Liver (tissue), 9 donors: ENCODE results near the gene LRIG1. TPM values are rescaled to one million over a fixed set of nuclear protein-coding genes. Genes with fewer than 3 reads are reported as not detected.

Source experiments
- DNase-seq: peaks from one replicate; pipeline ENCODE4 v3.0.0-alpha.2; 2017; ENCODE audit warnings: low spot score
- H3K27ac ChIP-seq, 2 donors: one replicate each; pipeline ENCODE4 v1.7.0; 2013; ENCODE audit warnings: inconsistent platforms in 2 of 2, low read length in 2 of 2, control low read depth in 1 of 2, low read depth in 1 of 2, mild to moderate bottlenecking in 1 of 2
- H3K27me3 ChIP-seq, 4 donors: one replicate each; pipeline versions ENCODE4 v1.6.1 to v1.7.0; 2013; ENCODE audit warnings: low read length in 3 of 4, inconsistent platforms in 1 of 4, mild to moderate bottlenecking in 1 of 4, moderate library complexity in 1 of 4; ENCODE audit not compliant: control insufficient read depth in 4 of 4, insufficient read depth in 4 of 4
- H3K36me3 ChIP-seq, 4 donors: one replicate each; pipeline versions ENCODE4 v1.6.1 to v1.7.0; 2013; ENCODE audit warnings: low read length in 3 of 4, mild to moderate bottlenecking in 3 of 4, low read depth in 1 of 4, moderate library complexity in 1 of 4; ENCODE audit not compliant: control insufficient read depth in 4 of 4, insufficient read depth in 3 of 4
- H3K4me1 ChIP-seq, 4 donors: one replicate each; pipeline versions ENCODE4 v1.6.1 to v1.7.0; 2013; ENCODE audit warnings: low read length in 3 of 4, mild to moderate bottlenecking in 3 of 4, moderate library complexity in 1 of 4; ENCODE audit not compliant: control insufficient read depth in 4 of 4, insufficient read depth in 4 of 4
- H3K4me3 ChIP-seq, 3 donors: one replicate each; pipeline versions ENCODE4 v1.6.1 to v1.7.0; 2013; ENCODE audit warnings: low read length in 3 of 3, control low read depth in 1 of 3, low read depth in 1 of 3, mild to moderate bottlenecking in 1 of 3
- H3K9ac ChIP-seq, 2 donors: one replicate each; pipeline ENCODE4 v1.7.0; 2013; ENCODE audit warnings: low read length in 2 of 2, mild to moderate bottlenecking in 2 of 2, moderate library complexity in 2 of 2, control low read depth in 1 of 2, low read depth in 1 of 2
- H3K9me3 ChIP-seq, 4 donors: one replicate each; pipeline versions ENCODE4 v1.6.1 to v1.7.0; 2013; ENCODE audit warnings: low read length in 3 of 4; ENCODE audit not compliant: control insufficient read depth in 4 of 4
- CTCF ChIP-seq: fragments of 150-350 bp; IDR thresholded peaks from 2 replicates; pipeline ENCODE4 v1.5.1; 2017; ENCODE audit warnings: improper control_type of control experiment, low read depth, low read length; ENCODE audit not compliant: missing input control
- EGR1 ChIP-seq, 2 donors: IDR thresholded peaks; 2 replicates each; pipeline ENCODE4 v1.6.1; 2016 to 2018; ENCODE audit warnings: antibody characterized with exemption in 2 of 2, low read depth in 2 of 2
- FOXA1 ChIP-seq: IDR thresholded peaks from 2 replicates; pipeline ENCODE4 v1.6.1; 2016; ENCODE audit warnings: antibody characterized with exemption
- FOXA2 ChIP-seq: IDR thresholded peaks from 2 replicates; pipeline ENCODE4 v1.6.1; 2016; ENCODE audit warnings: antibody characterized with exemption
- GABPA ChIP-seq, 2 donors: IDR thresholded peaks in 1 of 2; conservative IDR thresholded peaks in 1 of 2; 2 replicates each; pipeline ENCODE4 v1.6.1; 2016; ENCODE audit warnings: antibody characterized with exemption in 2 of 2, mild to moderate bottlenecking in 1 of 2, moderate library complexity in 1 of 2
- HNF4A ChIP-seq, 2 donors: conservative IDR thresholded peaks; 2 replicates each; pipeline ENCODE4 v1.6.1; 2016; ENCODE audit warnings: antibody characterized with exemption in 2 of 2, mild to moderate bottlenecking in 2 of 2
- HNF4G ChIP-seq: IDR thresholded peaks from 2 replicates; pipeline ENCODE4 v1.6.1; 2016; ENCODE audit warnings: antibody characterized with exemption
- JUND ChIP-seq, 2 donors: IDR thresholded peaks; 2 replicates each; pipeline ENCODE4 v1.6.1; 2016; ENCODE audit warnings: antibody characterized with exemption in 2 of 2
- MAX ChIP-seq: IDR thresholded peaks from 2 replicates; pipeline ENCODE4 v1.6.1; 2016; ENCODE audit warnings: antibody characterized with exemption
- RAD21 ChIP-seq, 2 donors: IDR thresholded peaks; 2 replicates each; pipeline ENCODE4 v1.6.1; 2016; ENCODE audit warnings: antibody characterized with exemption in 2 of 2, mild to moderate bottlenecking in 2 of 2
- REST ChIP-seq: IDR thresholded peaks from 2 replicates; pipeline ENCODE4 v1.6.1; 2016; ENCODE audit warnings: antibody characterized with exemption, mild to moderate bottlenecking
- RXRA ChIP-seq, 2 donors: IDR thresholded peaks; 2 replicates each; pipeline ENCODE4 v1.6.1; 2017 to 2018; ENCODE audit warnings: antibody characterized with exemption in 2 of 2, mild to moderate bottlenecking in 1 of 2
- SP1 ChIP-seq: IDR thresholded peaks from 2 replicates; pipeline ENCODE4 v1.6.1; 2018; ENCODE audit warnings: antibody characterized with exemption, mild to moderate bottlenecking
- TAF1 ChIP-seq: conservative IDR thresholded peaks from 2 replicates; pipeline ENCODE4 v1.6.1; 2016; ENCODE audit warnings: antibody characterized with exemption, mild to moderate bottlenecking
- YY1 ChIP-seq: IDR thresholded peaks from 2 replicates; pipeline ENCODE4 v1.6.1; 2016; ENCODE audit warnings: antibody characterized with exemption, mild to moderate bottlenecking
- ZBTB33 ChIP-seq: IDR thresholded peaks from 2 replicates; pipeline ENCODE4 v1.6.1; 2016; ENCODE audit warnings: antibody characterized with exemption
- WGBS: extraction: QIAGEN DNeasy Blood & Tissue Kit; methylation state at CpG from one replicate; pipeline ENCODE4 v1.1.7; 2013; 5-methylcytosine and 5-hydroxymethylcytosine counted together
- polyA plus RNA-seq, 2 donors: library from polyadenylated mRNA; stranded (reverse) in 1 of 2; unstranded in 1 of 2; fragments of 200-250 nt in 1 of 2; fragments of >200 nt in 1 of 2; fragmentation: Nextera tagmentation in 1 of 2; extraction: Ambion mirVana in 1 of 2; gene quantifications; one replicate each; pipeline versions ENCODE4 v1.2.1 to v1.2.3, GENCODE V29; 2013 to 2015
- total RNA-seq, 2 donors: library from RNA; depleted of rRNA; stranded (reverse); fragments of >200 nt; gene quantifications; one replicate each; pipeline ENCODE4 v1.2.3, GENCODE V29; 2014
- TF ChIP-seq, protein P1 (sequence below): IDR thresholded peaks from 2 replicates; pipeline ENCODE4 v1.6.1; 2016; ENCODE audit warnings: antibody characterized with exemption
- donor health status: healthy.
- donor health status: healthy.
- donor health status: healthy.
- donor health status: healthy.
- donor health status: healthy.

Gene LRIG1
- total and polyA plus RNA-seq, 4 donors = 9.4 to 48.9 (median 12.9) TPM

DNA sequence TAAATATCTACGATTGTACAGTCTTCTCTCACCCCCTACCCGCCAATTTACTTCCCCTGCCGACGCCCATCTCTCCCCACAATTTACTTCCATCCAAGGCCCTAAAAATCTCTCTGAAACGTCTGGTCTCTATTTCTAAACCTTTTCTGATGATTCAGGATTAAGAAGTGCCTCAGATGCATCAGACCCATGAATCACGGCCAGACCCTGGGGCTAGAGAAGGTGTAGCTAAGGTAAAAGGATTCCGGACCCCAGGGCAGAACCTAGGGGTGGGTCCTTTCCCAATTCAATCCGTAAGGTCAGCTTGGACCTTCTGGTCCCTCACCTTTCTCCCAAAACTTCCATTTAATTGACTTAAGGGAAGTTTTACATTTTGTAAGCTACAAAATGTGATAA is 46.4 kb downstream of the LRIG1 start:
- no peak overlapping the region for H3K27ac ChIP-seq
- H3K36me3 ChIP-seq = peaks cover 0 to 10% (median 6%) of the 10 kb centered on the region in 4 donors
- TF ChIP-seq TAF1 (no peak), EGR1 (IDR thresholded peaks at IDR 0.05; ENCODE audit: low read depth in 2 of 2) (no peak)
- TF ChIP-seq, protein P1, sequence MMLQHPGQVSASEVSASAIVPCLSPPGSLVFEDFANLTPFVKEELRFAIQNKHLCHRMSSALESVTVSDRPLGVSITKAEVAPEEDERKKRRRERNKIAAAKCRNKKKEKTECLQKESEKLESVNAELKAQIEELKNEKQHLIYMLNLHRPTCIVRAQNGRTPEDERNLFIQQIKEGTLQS = no peak
- no peaks in the 10 kb centered on the region for H3K9me3 ChIP-seq
- 89% methylated on average over 8 of the region's 8 CpGs for WGBS
- no peak overlapping the region for H3K4me3 ChIP-seq
- DNase-seq = no peak
- H3K9ac ChIP-seq = no peak overlapping the region
- H3K4me1 ChIP-seq = peaks cover 6 to 39% (median 31%) of the 10 kb centered on the region in 4 donors
- H3K27me3 ChIP-seq = no peaks in the 10 kb centered on the region

GRCh38 chr3:66453651-66454463 is 47.0 kb downstream of the LRIG1 start:
- H3K36me3 ChIP-seq = peaks cover 0 to 9% (median 5%) of the 10 kb centered on the region in 4 donors
- DNase-seq = no peak
- H3K9ac ChIP-seq = no peak overlapping the region
- no peaks in the 10 kb centered on the region for H3K27me3 ChIP-seq
- no peaks in the 10 kb centered on the region for H3K9me3 ChIP-seq
- H3K27ac ChIP-seq = no peak overlapping the region
- no peak overlapping the region for H3K4me3 ChIP-seq
- H3K4me1 ChIP-seq = peaks cover 6 to 45% (median 37%) of the 10 kb centered on the region in 4 donors
- TF ChIP-seq FOXA2 = no peak
- TF ChIP-seq HNF4A (conservative IDR thresholded peaks at IDR 0.05) = peak; percentile 24 to 27
- 79% methylated on average over 6 of the region's 6 CpGs for WGBS

DNA sequence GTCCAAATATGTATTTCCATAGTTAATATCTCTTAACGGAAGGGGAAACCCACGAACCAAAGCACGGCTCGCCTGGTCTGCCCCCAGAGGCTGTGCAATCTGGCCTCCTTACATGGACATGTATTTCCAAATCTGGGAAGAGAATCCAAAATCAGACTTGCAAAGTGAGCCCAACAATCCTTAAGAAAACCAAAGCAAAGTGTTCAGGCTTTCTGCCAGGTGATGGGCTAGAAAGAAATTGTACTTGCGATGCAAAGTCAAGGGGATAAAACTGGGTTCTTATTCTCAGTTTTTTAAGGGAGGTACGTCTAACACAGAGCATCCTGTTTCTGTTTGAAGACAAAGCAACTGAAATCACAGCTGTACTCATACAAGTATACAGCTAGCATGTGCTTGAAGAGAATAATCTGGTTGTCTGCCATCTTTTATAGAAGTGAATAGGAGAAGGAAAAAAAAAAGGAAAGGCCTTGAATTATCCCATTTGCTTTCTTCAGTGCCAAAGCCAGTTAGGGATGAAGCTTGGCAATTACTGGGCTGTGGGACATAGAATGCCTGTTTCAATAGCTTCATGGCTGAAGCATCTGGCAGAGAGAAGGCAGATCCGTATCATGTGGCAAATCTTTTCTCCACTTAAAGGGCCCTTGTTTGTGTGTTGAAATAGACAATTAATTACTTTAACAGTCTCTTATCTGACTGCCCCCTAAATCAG is 48.4 kb downstream of the LRIG1 start:
- no peak for TF ChIP-seq RAD21 (IDR thresholded peaks at IDR 0.05)
- no peak for TF ChIP-seq CTCF
- no peak for TF ChIP-seq GABPA (IDR thresholded peaks at IDR 0.05 in 1 of 2, conservative IDR thresholded peaks at IDR 0.05 in 1 of 2)
- TF ChIP-seq JUND (IDR thresholded peaks at IDR 0.05) = no peak
- no peak for TF ChIP-seq ZBTB33
- TF ChIP-seq, protein P1 = no peak
- TF ChIP-seq HNF4G = no peak
- no peak for TF ChIP-seq YY1
- no peak for TF ChIP-seq SP1
- TF ChIP-seq REST = no peak
- no peak for TF ChIP-seq TAF1
- no peak for TF ChIP-seq FOXA1
- TF ChIP-seq EGR1 (IDR thresholded peaks at IDR 0.05; ENCODE audit: low read depth in 2 of 2) = no peak
- no peak for TF ChIP-seq FOXA2
- TF ChIP-seq MAX = no peak
- TF ChIP-seq HNF4A (conservative IDR thresholded peaks at IDR 0.05) = no peak
- TF ChIP-seq RXRA (IDR thresholded peaks at IDR 0.05) = no peak
- Histone ChIP-seq H3K4me3 (no peak overlapping the region), H3K36me3 (peaks cover 0 to 5% (median under 1%) of the 10 kb centered on the region in 4 donors), H3K27me3 (no peaks in the 10 kb centered on the region), H3K27ac (no peak overlapping the region), H3K9ac (no peak overlapping the region), H3K9me3 (no peaks in the 10 kb centered on the region), H3K4me1 (peaks cover 6 to 55% (median 48%) of the 10 kb centered on the region in 4 donors)
- no peak for DNase-seq
- 86% methylated on average over 7 of the region's 7 CpGs for WGBS
